HG02642 (cell line): Measurements from ENCODE around the gene ADARB2.

Experiments used
- ATAC-seq: cut with Tn5 transposase; IDR thresholded peaks from one replicate; pipeline ENCODE4 v1.9.1; 2021; ENCODE audit warnings: mild to moderate bottlenecking; ENCODE audit not compliant: unreplicated experiment, poor library complexity

The ADARB2 gene

GRCh38 chr10:1601406-1601805, 135.9 kb downstream of the ADARB2 start:
- no peak for ATAC-seq

DNA sequence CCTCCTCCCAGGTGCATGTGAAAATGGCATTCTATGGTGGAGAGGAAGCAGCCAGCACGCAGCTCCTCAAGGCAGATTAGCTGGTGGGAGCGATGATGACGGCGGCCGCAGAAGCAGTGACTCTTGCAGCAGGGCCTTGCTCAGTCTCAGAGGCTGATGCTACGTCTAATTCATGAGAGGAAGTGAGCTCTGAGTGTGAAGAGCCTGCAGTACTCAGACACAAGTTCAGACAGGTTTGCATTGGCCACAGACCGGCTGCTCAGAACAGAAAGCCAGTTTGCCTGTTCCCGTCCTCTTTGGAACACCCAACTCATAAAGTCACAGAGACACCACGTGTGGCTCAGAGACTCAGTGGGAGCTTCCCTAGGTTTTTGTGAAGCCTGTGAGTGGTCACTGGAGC, 136.5 kb downstream of the ADARB2 start:
- ATAC-seq: no peak

GRCh38 chr10:1598393-1599153, 138.8 kb downstream of the ADARB2 start:
- no peak for ATAC-seq

GRCh38 chr10:1597370-1598146, 139.8 kb downstream of the ADARB2 start:
- ATAC-seq: no peak

GRCh38 chr10:1596482-1597099, 140.7 kb downstream of the ADARB2 start:
- ATAC-seq: no peak

DNA sequence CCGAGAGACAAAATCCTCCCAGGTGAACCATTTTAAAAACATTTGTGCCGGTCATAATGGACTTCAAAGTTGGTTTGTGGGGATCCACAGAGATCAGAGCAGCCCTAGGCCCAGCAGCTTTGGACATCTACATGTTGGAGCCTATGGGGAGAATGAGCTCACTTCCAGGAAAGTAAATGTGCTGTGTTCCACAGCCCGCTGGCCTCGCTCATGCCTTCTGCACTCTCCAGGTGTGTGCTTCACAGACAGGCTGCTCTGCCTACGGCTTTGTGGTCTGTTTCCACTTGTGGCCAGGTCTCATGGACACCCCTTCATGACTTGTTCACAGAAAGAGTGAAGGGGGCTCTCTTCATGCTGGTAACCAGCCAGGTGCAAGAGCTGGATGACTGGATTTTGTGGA, 141.6 kb downstream of the ADARB2 start:
- ATAC-seq: no peak

DNA sequence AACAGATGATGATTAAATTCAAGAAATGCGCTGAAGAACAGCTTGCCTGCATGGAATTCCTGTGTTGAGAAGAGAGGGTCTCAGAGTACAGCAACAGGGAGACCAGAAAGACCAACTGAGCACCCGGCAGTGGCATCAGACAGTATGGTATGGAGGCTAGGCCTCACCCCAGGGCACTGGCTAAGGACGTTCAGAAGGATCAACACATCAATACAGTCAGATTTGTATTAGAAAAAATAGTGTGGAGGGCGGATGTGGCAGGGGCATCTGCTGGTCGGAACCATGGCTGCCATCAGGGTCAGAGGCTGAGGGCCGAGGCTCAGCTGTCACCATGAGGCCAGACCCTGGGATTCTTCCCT, 142.1 kb downstream of the ADARB2 start:
- no peak for ATAC-seq

DNA sequence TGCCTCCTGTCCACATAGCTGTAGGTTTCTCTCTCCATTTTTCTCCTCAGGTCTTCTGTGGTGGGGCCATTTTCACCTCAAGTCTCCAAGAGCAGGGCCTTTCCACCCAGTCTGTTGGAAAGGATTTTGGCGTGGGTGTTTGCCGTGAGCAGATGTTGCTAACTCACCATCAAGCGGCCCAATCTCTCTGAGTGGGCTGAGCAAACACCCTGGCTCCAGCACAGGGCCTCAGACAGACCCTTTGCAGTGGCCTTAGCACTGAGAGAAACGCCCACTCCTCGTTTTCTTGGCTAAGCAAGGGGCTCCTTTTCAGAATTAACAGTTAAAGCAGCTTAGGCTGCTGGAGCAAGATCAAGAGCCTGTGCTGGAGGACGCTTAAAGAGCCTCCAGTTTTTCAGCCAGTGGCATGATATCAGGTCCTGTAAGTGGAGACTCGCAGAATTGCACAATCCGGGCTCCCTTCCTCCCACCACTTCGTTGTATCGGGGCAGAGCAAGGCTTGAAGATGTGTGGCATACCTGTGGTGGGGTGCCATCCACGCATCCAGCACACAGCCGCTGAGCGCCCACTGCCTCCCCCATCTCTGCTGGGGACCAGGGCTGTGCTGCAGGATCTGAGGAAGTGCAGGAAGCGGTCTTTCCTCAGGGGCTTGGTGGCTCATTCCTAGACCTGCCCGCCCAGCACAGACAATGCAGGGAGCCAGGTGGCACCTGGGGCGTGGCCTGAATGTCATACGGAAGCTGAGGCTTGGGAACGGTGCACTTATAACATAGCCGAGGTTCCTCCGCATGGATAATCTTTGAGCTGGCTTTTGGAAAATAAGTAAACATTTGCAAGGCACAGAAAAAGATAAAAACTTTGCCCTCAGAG, 142.7 kb downstream of the ADARB2 start:
- ATAC-seq: no peak

- no peak for ATAC-seq
Measured at GRCh38 chr10:1591742-1592141, 145.6 kb downstream of the ADARB2 start.

- ATAC-seq: no peak
Measured at GRCh38 chr10:1591045-1591444, 146.3 kb downstream of the ADARB2 start.

DNA sequence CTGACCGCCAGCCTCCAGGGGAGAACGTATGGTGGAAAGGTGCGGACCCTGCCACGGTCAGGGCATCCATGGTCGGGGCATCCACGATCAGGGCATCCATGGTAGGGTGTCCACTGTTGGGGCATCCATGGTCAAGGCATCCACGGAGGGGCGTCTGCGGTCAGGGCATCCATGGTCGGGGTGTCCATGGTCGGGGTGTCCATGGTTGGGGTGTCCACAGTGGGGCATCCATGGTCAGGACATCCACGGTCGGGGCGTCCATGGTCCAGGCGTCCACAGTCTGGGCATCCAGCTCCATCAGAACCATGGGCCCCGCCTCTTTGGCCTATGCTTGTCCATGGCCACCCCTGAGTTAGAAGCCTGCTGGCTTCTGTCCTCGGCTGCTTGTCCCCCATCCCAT, 148.1 kb downstream of the ADARB2 start:
- ATAC-seq: no peak

GRCh38 chr10:1582739-1583138, 154.6 kb downstream of the ADARB2 start:
- no peak for ATAC-seq

- no peak for ATAC-seq
Measured at GRCh38 chr10:1581189-1581588, 156.1 kb downstream of the ADARB2 start.

GRCh38 chr10:1579671-1580070, 157.7 kb downstream of the ADARB2 start:
- no peak for ATAC-seq

GRCh38 chr10:1579141-1579491, 158.2 kb downstream of the ADARB2 start:
- no peak for ATAC-seq

DNA sequence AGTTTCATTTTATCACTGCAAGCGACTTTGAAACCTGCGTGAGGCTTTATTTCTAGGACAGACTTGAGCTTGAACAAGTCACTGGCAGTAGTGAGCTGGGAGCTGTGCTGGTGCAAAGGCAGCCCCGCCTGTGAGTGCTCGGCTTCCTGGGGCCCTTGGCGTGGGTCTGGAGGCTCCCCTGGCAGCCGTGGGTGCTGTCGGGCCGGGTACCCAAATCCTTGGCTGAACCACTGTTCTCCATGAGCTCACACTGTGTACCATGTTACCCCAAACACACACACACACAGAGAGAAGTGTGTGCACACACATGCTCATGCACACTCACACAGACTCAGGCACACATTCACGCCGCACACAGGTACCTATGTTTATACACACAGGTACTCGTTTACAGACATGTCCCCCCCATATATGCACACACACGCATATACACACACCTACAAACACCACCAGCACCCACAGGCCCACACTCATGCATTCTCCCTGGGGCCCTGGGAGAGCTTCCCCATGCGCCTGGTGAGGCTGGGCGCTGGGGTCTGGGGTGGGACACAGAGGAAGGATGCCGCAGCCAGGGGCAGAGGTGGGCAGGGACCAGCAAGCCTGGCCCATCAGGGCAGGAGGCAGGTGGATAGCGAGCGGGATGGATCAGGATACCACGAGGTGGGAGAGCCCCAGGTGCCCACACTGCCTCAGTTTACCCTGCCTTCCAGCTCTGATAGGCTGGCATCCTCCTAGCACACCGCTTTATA, 158.8 kb downstream of the ADARB2 start:
- no peak for ATAC-seq

DNA sequence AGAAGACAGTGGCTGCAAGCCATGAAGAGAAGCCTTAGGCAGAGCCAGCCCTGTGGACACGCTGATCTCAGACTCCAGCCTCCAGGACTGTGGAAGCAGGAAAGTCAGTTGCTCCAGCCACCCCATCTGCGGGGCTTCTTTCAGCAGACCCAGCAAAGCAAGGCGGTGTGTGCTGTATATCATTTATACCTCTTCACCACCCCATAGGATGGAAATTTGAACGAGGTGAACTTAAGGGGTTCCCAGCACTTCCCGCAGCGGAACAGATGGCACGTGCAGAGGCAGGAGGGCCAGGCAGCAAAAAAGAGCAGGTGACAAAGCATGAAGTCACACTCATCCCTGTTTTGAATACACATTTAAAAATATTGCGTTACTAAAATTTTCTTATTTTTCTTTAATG, 159.4 kb downstream of the ADARB2 start:
- no peak for ATAC-seq

- no peak for ATAC-seq
Measured at GRCh38 chr10:1577373-1577770, 160.0 kb downstream of the ADARB2 start.

DNA sequence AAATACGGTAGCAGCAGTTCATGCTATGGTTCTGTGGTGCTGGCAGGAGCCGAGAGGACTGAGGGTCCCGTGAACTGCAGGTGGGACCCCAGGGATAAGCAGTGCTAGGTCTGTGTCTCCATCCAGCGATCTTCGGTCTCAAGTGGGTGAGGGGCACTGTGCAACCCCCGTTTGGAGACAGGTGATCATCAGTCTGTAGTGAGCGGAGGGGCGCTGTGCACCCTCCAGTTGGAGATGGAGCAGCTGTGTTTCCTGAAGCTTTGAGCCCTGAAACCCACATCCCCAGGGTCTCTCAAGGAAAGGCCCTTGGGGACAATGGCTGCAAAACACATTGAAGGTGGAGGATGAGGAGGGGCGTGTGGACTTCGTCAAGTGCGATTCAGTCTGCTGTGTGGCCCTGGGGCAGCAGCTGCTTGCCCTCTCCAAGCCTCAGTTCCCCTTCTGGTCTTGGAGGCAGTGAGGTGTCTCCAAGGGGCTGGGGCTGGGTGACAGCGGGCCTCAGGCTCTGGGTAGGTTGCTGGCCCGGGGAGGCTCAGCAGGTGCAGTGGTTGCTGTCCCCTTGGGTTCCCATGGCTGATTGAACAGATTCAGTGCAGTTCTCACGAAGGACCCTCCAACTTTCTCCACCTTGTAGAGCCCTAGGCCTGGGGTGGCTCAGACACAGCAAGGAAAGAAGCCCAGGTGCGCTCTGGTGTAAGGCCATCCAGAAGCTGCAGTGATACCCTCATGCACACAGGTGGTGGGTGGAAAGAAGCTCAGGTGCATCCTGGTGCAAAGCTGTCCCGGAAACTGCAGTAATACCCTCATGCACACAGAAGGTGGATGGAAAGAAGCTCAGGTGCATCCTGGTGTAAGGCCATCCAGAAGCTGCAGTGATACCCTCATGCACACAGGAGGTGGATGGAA, 160.6 kb downstream of the ADARB2 start:
- no peak for ATAC-seq
